ENCODE results near the gene FAM90A1.
A peak's percentile ranks its signal among the peaks of the same experiment; 100 is the strongest.
"Not testable (repeated sequence)": the region's sequence is repeated elsewhere in the genome, so short reads cannot be mapped to it uniquely, and the experiment has no call there.

GRCh38 chr12:8231666-8232608 lies 4.5 kb upstream of the FAM90A1 start:
- TF ChIP-seq CTCF (IDR thresholded peaks at IDR 0.05), result peak in 3 of 4 experiments; percentile 48 to 66 (median 54)
- TF ChIP-seq POLR2AphosphoS5, POLR2A, EP300 (IDR thresholded peaks at IDR 0.05): not testable (repeated sequence)

All from sigmoid colon (tissue), 4 donors.